GM06990 (cell line): ENCODE measurements around the gene ABCF2.
A peak's percentile ranks its signal among the peaks of the same experiment; 100 is the strongest.

Source experiments
- DNase-seq: peaks from one replicate; pipeline ENCODE4 v3.0.0-alpha.2; 2011; ENCODE audit not compliant: insufficient read length; ENCODE audit errors: extremely low read depth
- H3K27me3 ChIP-seq: replicated peaks from 2 replicates; pipeline ENCODE4 v1.6.0; 2011; ENCODE audit warnings: low read length; ENCODE audit not compliant: control insufficient read depth, insufficient read depth
- H3K36me3 ChIP-seq: 2 replicates; pipeline ENCODE4 v1.5.1; 2011; ENCODE audit warnings: low read length; ENCODE audit not compliant: control insufficient read depth, insufficient read depth
- H3K4me3 ChIP-seq: replicated peaks from 2 replicates; pipeline ENCODE4 v1.5.1; 2011; ENCODE audit warnings: low read depth, mild to moderate bottlenecking, control low read depth, low read length
- TF ChIP-seq, protein P1 (sequence below): IDR thresholded peaks from 2 replicates; pipeline ENCODE4 v1.5.1; 2011; ENCODE audit warnings: low read length, control low read depth, mild to moderate bottlenecking, inconsistent platforms; ENCODE audit not compliant: insufficient read depth, poor library complexity, severe bottlenecking

ABCF2 gene

DNA sequence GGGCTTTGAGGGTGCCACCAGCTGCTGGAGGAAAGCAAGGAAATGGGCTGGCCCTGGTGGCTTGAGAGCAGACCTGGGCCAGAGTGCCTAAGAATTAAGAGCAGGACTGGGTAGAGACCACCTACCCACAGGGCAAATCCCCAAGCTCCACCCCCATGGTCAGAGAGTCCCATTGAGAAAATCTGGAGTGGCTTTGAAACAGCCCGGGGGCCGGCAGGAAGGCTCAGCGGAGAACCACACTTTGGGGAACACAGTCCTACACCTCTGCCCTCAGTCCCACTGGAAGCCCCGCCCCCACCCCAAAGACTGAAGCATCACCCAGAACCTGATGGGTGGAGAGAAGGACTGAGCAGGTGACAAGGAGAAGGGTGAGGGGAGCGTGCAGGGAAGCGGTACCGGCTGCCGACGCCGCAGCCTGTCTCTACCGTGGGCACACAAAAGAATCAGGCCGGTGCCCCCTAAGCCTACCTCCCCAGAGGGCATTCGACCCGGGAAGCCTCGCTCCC is 17.9 kb upstream of the ABCF2 start:
- Histone ChIP-seq H3K36me3 (no peaks in the 10 kb centered on the region; the same call in 1 of the 2 replicates), H3K27me3 (peaks cover 2% of the 10 kb centered on the region; the same call in 1 of the 2 replicates), H3K4me3 (no peak overlapping the region; the same call in 1 of the 2 replicates)
- TF ChIP-seq, protein P1, sequence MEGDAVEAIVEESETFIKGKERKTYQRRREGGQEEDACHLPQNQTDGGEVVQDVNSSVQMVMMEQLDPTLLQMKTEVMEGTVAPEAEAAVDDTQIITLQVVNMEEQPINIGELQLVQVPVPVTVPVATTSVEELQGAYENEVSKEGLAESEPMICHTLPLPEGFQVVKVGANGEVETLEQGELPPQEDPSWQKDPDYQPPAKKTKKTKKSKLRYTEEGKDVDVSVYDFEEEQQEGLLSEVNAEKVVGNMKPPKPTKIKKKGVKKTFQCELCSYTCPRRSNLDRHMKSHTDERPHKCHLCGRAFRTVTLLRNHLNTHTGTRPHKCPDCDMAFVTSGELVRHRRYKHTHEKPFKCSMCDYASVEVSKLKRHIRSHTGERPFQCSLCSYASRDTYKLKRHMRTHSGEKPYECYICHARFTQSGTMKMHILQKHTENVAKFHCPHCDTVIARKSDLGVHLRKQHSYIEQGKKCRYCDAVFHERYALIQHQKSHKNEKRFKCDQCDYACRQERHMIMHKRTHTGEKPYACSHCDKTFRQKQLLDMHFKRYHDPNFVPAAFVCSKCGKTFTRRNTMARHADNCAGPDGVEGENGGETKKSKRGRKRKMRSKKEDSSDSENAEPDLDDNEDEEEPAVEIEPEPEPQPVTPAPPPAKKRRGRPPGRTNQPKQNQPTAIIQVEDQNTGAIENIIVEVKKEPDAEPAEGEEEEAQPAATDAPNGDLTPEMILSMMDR = no peak
- DNase-seq = no peak

DNA sequence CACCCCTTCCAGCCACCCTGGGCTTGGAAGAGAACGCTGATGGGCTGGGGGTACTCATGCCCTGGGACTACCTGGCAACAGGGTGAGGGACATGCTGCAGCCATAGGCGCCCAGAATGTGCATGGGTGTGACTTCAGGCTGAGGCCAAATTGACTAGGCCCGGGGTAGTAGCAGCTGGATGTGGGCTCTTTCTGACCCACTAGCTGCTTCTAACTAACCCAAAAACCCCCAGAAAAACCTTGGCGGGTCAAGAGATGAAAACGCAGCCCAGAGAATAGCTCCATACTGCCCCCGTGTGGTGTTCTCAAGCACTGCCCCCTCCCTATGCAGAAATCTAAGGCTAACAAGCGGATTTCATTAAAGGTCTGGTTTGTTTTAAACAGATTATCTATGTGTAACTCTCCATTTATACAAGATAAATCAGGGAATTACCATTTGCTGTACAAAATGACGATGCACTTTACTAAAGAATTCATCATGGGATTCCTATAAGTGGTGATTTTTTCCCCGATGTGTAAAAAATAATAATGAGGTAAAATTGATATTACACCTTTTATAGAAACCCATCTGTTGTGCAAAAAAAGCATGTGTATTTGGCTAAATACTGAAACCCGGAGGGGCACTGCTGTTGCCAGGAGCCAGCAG is 17.3 kb upstream of the ABCF2 start:
- no peak for DNase-seq
- H3K36me3 ChIP-seq = peaks cover under 1% of the 10 kb centered on the region
- TF ChIP-seq, protein P1 = peak; percentile 92
- no peak overlapping the region for H3K4me3 ChIP-seq
- H3K27me3 ChIP-seq = peaks cover 2% of the 10 kb centered on the region; the same call in 1 of the 2 replicates

DNA sequence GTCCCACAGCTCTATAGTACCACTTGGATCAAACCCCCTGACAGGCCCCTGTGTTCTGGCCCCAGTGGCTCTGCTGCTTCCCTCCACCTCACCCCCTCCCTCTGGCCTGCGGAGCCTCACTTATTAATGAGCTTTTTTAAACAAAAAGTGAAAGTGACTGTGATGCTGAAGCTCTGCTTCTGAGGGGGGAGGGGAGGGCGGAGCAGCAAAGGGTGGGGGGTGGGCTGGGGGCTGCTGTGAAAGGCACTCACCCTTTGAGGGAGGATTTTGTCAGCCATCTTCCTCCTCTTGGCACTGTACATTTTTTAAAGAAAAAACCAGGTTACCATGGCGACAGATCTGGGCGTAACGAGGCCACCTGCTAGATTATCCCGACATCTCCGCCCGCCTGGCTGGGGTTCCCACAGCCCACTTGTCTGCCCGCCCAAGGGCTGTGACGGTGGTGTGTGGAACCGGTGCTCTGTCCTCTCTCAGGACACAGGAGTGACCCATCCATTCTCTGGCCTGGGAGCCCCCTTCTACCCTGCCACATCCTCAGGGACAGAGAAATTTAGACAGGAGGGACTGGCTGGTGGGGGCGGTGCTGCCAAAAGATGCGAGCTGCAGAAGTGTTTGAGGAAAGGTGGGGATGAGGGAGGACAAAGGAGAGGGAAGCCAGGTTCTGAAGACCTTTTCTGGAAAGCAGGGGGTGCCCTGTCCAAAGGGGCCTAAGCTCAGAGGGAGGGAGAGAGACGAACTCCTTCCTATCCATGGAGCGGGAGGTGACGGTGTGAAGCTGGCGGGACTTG is 16.6 kb upstream of the ABCF2 start:
- no peak for DNase-seq
- Histone ChIP-seq H3K4me3 (peak overlapping the region; percentile 14), H3K36me3 (peaks cover 4% of the 10 kb centered on the region), H3K27me3 (peaks cover 2% of the 10 kb centered on the region; the same call in 1 of the 2 replicates)
- TF ChIP-seq, protein P1 = no peak

DNA sequence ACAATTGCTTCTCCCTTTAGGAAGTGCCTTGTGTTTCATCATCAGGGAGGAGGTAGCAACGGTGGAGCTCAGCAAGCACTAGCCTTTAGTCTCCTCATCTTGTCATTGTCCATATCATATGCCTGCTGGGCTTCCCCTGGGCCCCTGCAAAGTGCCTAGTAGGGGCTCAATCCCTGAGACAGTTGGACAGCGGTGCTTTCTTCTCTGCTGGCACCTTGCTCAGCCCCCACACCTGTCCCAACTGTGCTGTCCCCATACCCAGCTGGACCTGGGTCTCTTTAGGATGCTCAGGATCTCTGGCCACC is 16.0 kb upstream of the ABCF2 start:
- Histone ChIP-seq H3K4me3 (no peak overlapping the region; the same call in 1 of the 2 replicates), H3K36me3 (peaks cover 5% of the 10 kb centered on the region), H3K27me3 (no peaks in the 10 kb centered on the region; the same call in 1 of the 2 replicates)
- TF ChIP-seq, protein P1 = no peak
- DNase-seq = no peak

DNA sequence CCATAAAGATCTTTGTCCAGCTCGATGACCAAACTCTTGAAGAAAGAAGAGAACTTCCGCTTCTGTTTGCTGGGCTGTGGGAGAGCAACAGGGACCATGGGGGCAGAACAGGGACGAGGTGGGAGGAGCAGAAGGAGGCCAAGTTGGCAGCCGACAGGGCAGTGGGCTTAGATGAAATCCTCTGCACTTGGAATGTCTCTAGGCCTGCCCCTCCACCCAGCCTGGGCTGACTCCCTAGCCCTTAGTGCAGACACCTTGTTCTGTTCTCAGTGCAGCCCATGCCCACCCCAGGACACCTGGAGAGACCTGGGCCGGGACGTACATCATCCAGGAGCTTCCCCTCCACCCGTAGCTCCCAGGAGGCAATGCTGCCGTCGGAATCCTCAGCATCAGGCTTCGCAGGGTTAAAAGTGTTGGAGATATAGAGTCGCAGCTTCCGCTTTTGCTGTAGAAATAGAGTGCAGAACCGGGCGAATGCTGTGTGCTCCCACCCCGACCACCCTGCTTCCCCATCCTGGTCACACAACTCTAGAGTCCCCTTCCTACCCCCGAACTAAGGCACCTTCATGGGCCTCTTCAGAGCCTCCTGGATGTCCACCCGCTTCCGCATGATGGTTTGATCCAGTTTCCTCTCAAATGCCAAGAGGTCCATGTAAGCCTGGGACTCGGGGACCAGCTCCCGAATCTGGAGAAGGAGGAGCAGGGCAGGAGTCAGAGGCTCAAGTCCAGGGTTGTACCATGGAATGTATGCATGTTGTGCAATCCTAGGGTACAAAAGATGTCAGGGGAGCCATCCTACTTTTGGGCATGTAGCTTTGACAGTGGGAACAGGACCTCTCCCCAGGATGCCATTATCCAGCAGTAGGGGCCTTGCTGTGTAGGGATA is 15.4 kb upstream of the ABCF2 start:
- H3K36me3 ChIP-seq = peaks cover 11% of the 10 kb centered on the region
- TF ChIP-seq, protein P1 = no peak
- no peaks in the 10 kb centered on the region; the same call in 1 of the 2 replicates for H3K27me3 ChIP-seq
- no peak overlapping the region for H3K4me3 ChIP-seq
- DNase-seq = no peak
